Keratinocyte (primary cell): ENCODE results near the gene FRMD1.

ENCODE experiments used
- CTCF ChIP-seq, 3 experiments: IDR thresholded peaks in 1 of 3; conservative IDR thresholded peaks in 1 of 3; optimal IDR thresholded peaks in 1 of 3; 2 replicates in 2 of 3; 3 replicates in 1 of 3; pipeline versions ENCODE3 to v1.5.1; 2011; ENCODE audit warnings: low read length in 3 of 3, mild to moderate bottlenecking in 3 of 3, moderate library complexity in 2 of 3, control low read depth in 1 of 3, inconsistent platforms in 1 of 3; ENCODE audit not compliant: insufficient read depth in 2 of 3; ENCODE audit errors: extremely low read depth in 1 of 3
- EZH2 ChIP-seq: IDR thresholded peaks from one replicate; pipeline ENCODE4 v1.6.1; 2012; ENCODE audit warnings: inconsistent platforms, mild to moderate bottlenecking, low read length, moderate library complexity

GRCh38 chr6:168090706-168091105 is 11.7 kb upstream of the FRMD1 start:
- TF ChIP-seq CTCF (optimal IDR thresholded peaks at IDR 0.05 in 1 of 3, IDR thresholded peaks at IDR 0.05 in 1 of 3, conservative IDR thresholded peaks at IDR 0.05 in 1 of 3; ENCODE audit: extremely low read depth in 1 of 3, insufficient read depth in 2 of 3, low read length in 3 of 3) (no peak), EZH2 (no peak)
